Purkinje cell (primary cell): ENCODE data around the gene RHBDF2. TPM values are rescaled to one million over a fixed set of nuclear protein-coding genes. Genes with fewer than 3 reads are reported as not detected.

ENCODE experiments used
- polyA plus RNA-seq: library from polyadenylated mRNA; unstranded; fragments of >200 nt; fragmentation: Nextera tagmentation; gene quantifications from 2 replicates; pipeline ENCODE4 v1.2.1, GENCODE V29; 2014

RHBDF2 gene
- not detected in 2 replicates for polyA plus RNA-seq

GRCh38 chr17:76501018-76501826 is at the start of gene RHBDF2:
TSS of gene RHBDF2 (minus strand) at chr17:76501423. CDS start at chr17:76481524, 19,899 bp downstream.

DNA sequence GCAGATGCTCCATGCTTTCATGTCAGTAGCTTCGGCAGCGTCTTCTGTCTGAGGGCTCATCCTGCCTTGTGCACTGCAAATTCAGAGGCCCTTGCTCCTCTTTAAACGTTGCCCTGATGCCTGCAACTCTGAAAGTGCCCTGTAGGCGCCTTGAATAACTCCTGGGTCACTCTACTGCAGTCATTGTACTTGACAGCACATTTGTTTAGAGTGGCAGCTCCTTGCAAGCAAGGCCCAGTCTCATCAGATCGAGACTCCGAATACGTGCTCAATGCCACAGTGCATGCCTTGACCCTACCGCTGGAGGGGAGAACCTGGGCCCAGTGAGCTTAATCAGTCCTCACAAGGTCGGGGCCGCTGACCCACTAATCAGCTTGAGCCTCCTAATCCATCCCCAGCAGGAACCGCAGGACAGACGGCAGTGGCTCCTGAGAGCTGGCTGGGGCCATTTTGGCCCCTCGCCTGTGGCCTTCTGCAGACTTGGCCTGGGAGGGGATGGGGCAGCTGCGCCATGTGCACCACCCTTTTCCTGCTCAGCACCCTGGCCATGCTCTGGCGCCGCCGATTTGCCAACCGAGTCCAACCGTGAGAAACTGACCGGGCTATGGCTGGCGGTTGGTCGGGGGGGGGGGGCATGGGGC is 38.5 kb upstream of the RHBDF2 start, which contains the start of gene PRCD:
TSS of gene PRCD (plus strand) at position 414 of the 641 bp plus-strand sequence. CDS start at position 512, 98 bp downstream.

GRCh38 chr17:76537578-76538280 is 36.5 kb upstream of the RHBDF2 start, which contains the start of gene CYGB:
TSS of gene CYGB (minus strand) at chr17:76537709. CDS start at chr17:76537542, 167 bp downstream.

DNA sequence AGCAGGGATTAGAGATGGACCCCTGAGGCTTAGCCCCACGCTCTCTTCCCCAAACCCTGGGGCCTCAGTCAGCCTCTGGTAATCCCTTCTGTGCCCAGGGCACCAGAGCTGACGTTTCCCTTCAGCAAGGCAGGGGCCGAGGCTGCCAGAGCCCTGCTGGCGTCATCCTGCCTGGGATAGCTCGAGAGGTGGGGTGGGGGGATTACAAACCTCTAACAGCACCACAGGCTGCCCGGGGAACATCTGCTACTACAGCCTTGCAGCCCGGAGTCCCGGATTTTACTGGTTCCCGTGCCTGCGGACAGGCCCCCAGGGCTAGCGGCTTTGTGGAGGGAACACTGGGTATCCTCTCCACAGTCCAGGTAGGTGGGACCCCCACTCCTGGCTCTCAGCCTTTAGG is 33.9 kb downstream of the RHBDF2 start, which contains the start of gene AANAT:
TSS of gene AANAT (plus strand) at position 238 of the 400 bp plus-strand sequence. CDS start 1,144 bp downstream, outside the sequence.

DNA sequence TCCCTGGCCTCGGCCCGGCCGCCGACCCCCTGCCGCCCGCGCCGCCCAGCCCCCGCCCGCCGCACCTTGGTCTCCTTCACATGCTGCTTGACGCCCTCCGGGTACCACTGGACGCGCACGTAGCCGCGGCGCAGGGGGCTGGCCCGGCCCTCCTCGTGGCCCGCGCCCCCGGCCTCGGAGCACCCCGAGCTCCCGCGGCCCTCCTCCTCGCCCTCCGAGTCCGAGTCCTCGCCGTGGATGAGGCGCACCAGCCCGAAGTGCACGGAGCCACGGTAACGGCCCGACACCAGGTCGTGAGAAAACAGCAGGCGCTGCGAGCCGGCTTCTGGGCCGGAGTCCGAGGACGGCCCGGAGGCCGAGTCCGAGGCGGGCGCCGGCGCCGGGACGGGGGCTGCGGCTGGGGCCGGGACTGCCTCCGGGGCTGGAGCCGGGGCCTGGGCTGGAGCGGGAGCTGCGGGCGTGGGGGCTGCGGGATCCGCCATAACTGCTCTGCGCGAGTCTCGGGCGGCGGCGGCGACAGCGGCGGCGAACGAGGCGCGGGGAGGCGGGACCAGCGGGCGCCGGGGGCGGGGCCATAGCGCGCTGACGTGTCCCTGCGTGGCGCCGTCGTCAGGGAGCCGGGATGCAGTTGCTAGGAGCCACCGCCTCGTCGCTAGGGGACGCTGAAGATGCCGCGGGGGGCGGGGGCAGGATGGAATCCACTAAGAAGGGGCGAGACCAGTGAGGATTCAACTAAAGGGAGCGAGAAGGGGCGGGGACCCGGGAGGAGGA is 48.4 kb downstream of the RHBDF2 start, which contains the start of gene UBE2O:
TSS of gene UBE2O (minus strand) at position 493 of the 771 bp plus-strand sequence. CDS start at position 482, 11 bp downstream.

Other genes with a start within 250 kb of the RHBDF2 start
- 0.25 and 3.3 TPM in 2 replicates for gene UBALD2, start 236.1 kb downstream of the RHBDF2 start, polyA plus RNA-seq
- gene QRICH2, start 193.1 kb downstream of the RHBDF2 start, polyA plus RNA-seq = 0.21 and 0.31 TPM in 2 replicates
- gene PRPSAP1, start 147.5 kb downstream of the RHBDF2 start, polyA plus RNA-seq = 26.9 and 32.5 TPM in 2 replicates
- 0.13 and 0.78 TPM in 2 replicates for gene SPHK1, start 116.8 kb downstream of the RHBDF2 start, polyA plus RNA-seq
- gene UBE2O, start 48.3 kb downstream of the RHBDF2 start, polyA plus RNA-seq = 5.9 and 11.2 TPM in 2 replicates
- gene AANAT, start 33.8 kb downstream of the RHBDF2 start, polyA plus RNA-seq = not detected in 2 replicates
- gene CYGB, start 36.3 kb upstream of the RHBDF2 start, polyA plus RNA-seq = 0.28 and 0.83 TPM in 2 replicates
- 4.4 and 4.9 TPM in 2 replicates for gene PRCD, start 38.6 kb upstream of the RHBDF2 start, polyA plus RNA-seq
- not detected in 2 replicates for gene ST6GALNAC2, start 84.4 kb upstream of the RHBDF2 start, polyA plus RNA-seq
- gene ST6GALNAC1, start 142.3 kb upstream of the RHBDF2 start, polyA plus RNA-seq = not detected in 2 replicates
- 33.4 and 33.6 TPM in 2 replicates for gene MXRA7, start 209.5 kb upstream of the RHBDF2 start, polyA plus RNA-seq
- gene JMJD6, start 225.2 kb upstream of the RHBDF2 start, polyA plus RNA-seq = 2.0 and 2.9 TPM in 2 replicates
- gene METTL23, start 225.4 kb upstream of the RHBDF2 start, polyA plus RNA-seq = 31.3 and 58.5 TPM in 2 replicates
- gene SRSF2, start 235.9 kb upstream of the RHBDF2 start, polyA plus RNA-seq = 93.5 and 95.2 TPM in 2 replicates
- 36.1 and 37.8 TPM in 2 replicates for gene MFSD11, start 236.7 kb upstream of the RHBDF2 start, polyA plus RNA-seq